Measurements from ENCODE around the gene TAF3.

TAF3 gene

DNA sequence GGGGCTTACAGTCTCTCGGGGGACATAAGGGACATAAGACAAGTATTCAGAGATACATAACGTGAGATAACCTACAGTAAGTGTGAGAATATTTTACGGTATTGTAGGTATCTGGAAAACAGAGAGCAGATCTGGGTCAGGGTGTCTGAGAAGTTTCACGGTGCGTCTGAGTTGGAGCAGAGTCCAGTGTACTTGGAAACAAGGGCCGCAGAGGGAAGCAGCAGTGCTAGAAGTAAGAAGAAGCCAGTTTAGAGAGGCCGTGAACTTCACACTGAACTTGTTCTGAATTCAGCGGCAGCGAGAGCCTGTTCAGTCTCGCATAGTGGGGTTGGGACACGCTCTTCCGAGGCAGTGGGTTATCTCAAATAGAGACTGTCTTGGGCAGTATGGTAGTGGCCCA is 85.5 kb downstream of the TAF3 start:
- CTCF ChIA-PET, result no interaction called here
- TF ChIP-seq ZNF639 (tag by site-specific recombination; IDR thresholded peaks at IDR 0.05) (no peak), ZNF48 (tag by site-specific recombination; IDR thresholded peaks at IDR 0.05) (no peak), MZF1 (tag by site-specific recombination; IDR thresholded peaks at IDR 0.05; ENCODE audit: borderline replicate concordance) (no peak), ZNF645 (tag by site-specific recombination; IDR thresholded peaks at IDR 0.05) (no peak), ZNF792 (tag by site-specific recombination; IDR thresholded peaks at IDR 0.05) (no peak), PRDM1 (tag by site-specific recombination; IDR thresholded peaks at IDR 0.05) (no peak), ZNF426 (tag by site-specific recombination; IDR thresholded peaks at IDR 0.05) (no peak), KLF7 (tag by site-specific recombination; IDR thresholded peaks at IDR 0.05; ENCODE audit: borderline replicate concordance) (no peak), PRDM10 (tag by site-specific recombination; IDR thresholded peaks at IDR 0.05) (no peak), ZNF19 (tag by site-specific recombination; IDR thresholded peaks at IDR 0.05; ENCODE audit: low read depth) (no peak), ZNF174 (tag by site-specific recombination; IDR thresholded peaks at IDR 0.05) (no peak), PRDM4 (tag by site-specific recombination; IDR thresholded peaks at IDR 0.05) (no peak), GLI2 (tag by site-specific recombination; IDR thresholded peaks at IDR 0.05; ENCODE audit: borderline replicate concordance, low read depth) (no peak)
- TF ChIP-seq, protein P1, sequence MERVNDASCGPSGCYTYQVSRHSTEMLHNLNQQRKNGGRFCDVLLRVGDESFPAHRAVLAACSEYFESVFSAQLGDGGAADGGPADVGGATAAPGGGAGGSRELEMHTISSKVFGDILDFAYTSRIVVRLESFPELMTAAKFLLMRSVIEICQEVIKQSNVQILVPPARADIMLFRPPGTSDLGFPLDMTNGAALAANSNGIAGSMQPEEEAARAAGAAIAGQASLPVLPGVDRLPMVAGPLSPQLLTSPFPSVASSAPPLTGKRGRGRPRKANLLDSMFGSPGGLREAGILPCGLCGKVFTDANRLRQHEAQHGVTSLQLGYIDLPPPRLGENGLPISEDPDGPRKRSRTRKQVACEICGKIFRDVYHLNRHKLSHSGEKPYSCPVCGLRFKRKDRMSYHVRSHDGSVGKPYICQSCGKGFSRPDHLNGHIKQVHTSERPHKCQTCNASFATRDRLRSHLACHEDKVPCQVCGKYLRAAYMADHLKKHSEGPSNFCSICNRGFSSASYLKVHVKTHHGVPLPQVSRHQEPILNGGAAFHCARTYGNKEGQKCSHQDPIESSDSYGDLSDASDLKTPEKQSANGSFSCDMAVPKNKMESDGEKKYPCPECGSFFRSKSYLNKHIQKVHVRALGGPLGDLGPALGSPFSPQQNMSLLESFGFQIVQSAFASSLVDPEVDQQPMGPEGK (tag by site-specific recombination; IDR thresholded peaks at IDR 0.05), result no peak
- POLR2A ChIA-PET, result no interaction called here
- Histone ChIP-seq H3K9me3 (ENCODE audit: control insufficient read depth, insufficient read depth, low read depth, low read length) (no peaks in the 10 kb centered on the region), H3K27ac (ENCODE audit: extremely low read depth, low read depth, low read length) (no peak overlapping the region), H3K36me3 (ENCODE audit: control insufficient read depth in 2 of 2, insufficient read depth in 1 of 2, low read length in 2 of 2) (no peaks in the 10 kb centered on the region), H3K4me1 (ENCODE audit: control insufficient read depth, insufficient read depth, low read length) (peaks cover 31% of the 10 kb centered on the region), H3K4me3 (ENCODE audit: low read depth, low read length) (no peak overlapping the region)

DNA sequence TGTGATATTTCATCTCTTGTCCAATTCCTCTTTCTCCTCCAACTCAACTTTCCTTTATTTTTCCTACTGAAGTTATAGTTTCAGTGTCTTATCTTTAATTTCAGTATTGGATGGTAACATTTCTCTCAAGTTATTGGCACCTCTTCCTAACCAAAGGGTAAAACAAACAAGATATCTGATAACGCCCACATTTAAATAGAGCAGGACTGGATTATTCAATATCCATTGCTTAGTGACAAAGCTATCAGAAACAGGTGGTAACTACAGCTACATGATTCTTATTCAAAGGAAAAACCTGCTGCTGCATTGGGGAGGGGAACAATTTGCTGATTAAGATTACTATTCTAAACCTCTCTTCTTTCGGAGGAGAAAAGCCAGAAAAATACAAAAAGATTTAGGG is 87.8 kb downstream of the TAF3 start:
- H3K4me1 ChIP-seq (ENCODE audit: control insufficient read depth, insufficient read depth, low read length), result peaks cover 27% of the 10 kb centered on the region

More for the DNA sequence above, 87.8 kb downstream of the TAF3 start:
- Histone ChIP-seq H3K36me3 (ENCODE audit: control insufficient read depth in 2 of 2, insufficient read depth in 1 of 2, low read length in 2 of 2) (no peaks in the 10 kb centered on the region), H3K4me3 (ENCODE audit: low read depth, low read length) (no peak overlapping the region), H3K9me3 (ENCODE audit: control insufficient read depth, insufficient read depth, low read depth, low read length) (no peaks in the 10 kb centered on the region), H3K27ac (ENCODE audit: extremely low read depth, low read depth, low read length) (no peak overlapping the region)
- POLR2A ChIA-PET, result no interaction called here
- CTCF ChIA-PET, result interaction anchor here (0.7 kb wide), 2 partner anchors 69 to 152 kb away, joined by 3 to 5 read pairs; no protein-coding TSS in a partner anchor
- TF ChIP-seq, protein P2, sequence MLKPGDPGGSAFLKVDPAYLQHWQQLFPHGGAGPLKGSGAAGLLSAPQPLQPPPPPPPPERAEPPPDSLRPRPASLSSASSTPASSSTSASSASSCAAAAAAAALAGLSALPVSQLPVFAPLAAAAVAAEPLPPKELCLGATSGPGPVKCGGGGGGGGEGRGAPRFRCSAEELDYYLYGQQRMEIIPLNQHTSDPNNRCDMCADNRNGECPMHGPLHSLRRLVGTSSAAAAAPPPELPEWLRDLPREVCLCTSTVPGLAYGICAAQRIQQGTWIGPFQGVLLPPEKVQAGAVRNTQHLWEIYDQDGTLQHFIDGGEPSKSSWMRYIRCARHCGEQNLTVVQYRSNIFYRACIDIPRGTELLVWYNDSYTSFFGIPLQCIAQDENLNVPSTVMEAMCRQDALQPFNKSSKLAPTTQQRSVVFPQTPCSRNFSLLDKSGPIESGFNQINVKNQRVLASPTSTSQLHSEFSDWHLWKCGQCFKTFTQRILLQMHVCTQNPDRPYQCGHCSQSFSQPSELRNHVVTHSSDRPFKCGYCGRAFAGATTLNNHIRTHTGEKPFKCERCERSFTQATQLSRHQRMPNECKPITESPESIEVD (tag by site-specific recombination; IDR thresholded peaks at IDR 0.05), result peak; percentile 51
- no peak for TF ChIP-seq ZNF211 (tag by site-specific recombination; IDR thresholded peaks at IDR 0.05; ENCODE audit: low read depth)
- peak; percentile 54; the same call in 1 of the 2 replicates for TF ChIP-seq SCRT1 (tag by site-specific recombination; IDR thresholded peaks at IDR 0.05; ENCODE audit: borderline replicate concordance)

Measured in HEK293 (cell line).